Inflammatory macrophage treated with lipopolysaccharide for 1 hour (primary cell): ENCODE data around the gene GALNT17.

Experiments used
- DNase-seq, 2 donors: peaks; one replicate each; pipeline ENCODE4 v3.0.0-alpha.2; 2020 to 2022

GALNT17 gene

GRCh38 chr7:71132127-71132376, at the start of gene GALNT17:
Gene GALNT17, plus strand, starts transcription at chr7:71132144.
- DNase-seq = no peak

- no peak for DNase-seq
These were observed 36.6 kb upstream of the GALNT17 start for GRCh38 chr7:71095266-71095860.

- DNase-seq = no peak
These were observed 35.6 kb upstream of the GALNT17 start for GRCh38 chr7:71096351-71096750.

- no peak for DNase-seq
These were observed 25.7 kb upstream of the GALNT17 start for GRCh38 chr7:71106226-71106625.

- no peak for DNase-seq
These were observed 19.5 kb upstream of the GALNT17 start for GRCh38 chr7:71112436-71112835.

DNA sequence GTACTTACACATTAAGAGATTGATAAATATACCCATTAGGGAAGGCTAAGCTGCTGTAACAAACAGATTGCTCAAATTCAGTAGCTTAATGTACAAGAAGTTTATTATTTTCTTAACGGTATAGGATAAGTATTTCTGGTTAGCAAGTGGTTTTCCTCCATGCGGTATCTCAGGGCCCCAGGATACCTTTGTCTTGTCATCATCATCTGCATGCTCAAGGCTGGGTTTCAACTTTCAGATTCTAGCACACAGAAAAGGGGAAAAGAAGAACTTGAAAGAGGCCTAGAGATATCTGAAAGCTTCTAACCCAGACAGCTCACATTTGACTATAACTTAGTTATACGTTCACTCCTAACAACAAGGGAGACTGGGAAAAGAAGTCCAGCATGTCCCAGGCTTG, 11.8 kb upstream of the GALNT17 start:
- no peak for DNase-seq

DNA sequence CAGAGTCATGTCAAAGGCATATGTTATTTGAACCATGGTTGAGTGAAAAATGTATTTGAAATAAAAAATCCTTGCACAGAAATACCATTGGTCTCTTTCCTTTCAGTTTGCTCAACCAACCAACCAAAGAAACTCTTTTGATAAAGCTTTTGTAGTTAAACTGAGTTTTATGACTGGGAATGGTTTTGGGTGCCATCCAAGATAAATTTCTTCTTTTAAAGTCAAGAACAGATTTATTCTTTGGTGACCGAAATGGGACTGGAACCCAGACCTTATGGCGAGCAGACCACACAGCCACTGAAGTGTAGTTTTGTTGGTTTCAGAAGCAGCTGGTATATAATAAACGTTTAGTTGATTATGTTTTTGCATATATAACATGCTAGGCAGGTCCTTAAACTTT, 2.8 kb upstream of the GALNT17 start:
- DNase-seq = no peak

DNA sequence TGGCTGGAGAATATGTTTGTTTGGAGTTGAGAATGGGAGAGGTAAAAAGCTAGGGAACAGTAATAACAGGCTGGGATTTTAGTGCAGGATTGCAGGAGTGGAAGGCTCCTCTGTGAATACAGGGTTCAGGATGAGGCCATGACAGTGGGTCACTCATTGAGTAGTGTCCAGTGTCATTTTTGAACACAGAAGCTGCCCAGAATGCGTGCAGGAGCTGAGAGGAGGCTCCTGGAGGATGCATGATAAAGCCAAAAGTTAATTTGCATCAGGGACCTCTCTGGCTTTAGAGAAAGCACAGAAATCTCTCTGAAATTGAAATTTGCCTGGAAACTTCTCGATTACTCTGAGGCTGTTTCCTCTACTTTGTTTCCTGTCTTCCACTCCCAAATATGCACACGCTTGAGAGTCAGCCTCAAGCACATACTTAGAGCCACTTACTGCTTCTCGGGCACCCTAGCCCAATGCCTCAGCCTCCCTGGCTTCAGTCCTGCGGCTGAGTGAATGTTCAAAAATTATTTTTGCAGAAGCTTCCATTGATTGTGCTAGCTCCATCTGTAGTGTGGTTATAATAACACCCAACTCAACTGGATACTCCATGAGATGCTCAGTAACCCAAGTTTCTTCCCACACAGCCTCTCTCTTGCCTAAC, 1.8 kb upstream of the GALNT17 start:
- no peak for DNase-seq

GRCh38 chr7:71131256-71132126, 453 bp upstream of the GALNT17 start:
- DNase-seq = no peak

DNA sequence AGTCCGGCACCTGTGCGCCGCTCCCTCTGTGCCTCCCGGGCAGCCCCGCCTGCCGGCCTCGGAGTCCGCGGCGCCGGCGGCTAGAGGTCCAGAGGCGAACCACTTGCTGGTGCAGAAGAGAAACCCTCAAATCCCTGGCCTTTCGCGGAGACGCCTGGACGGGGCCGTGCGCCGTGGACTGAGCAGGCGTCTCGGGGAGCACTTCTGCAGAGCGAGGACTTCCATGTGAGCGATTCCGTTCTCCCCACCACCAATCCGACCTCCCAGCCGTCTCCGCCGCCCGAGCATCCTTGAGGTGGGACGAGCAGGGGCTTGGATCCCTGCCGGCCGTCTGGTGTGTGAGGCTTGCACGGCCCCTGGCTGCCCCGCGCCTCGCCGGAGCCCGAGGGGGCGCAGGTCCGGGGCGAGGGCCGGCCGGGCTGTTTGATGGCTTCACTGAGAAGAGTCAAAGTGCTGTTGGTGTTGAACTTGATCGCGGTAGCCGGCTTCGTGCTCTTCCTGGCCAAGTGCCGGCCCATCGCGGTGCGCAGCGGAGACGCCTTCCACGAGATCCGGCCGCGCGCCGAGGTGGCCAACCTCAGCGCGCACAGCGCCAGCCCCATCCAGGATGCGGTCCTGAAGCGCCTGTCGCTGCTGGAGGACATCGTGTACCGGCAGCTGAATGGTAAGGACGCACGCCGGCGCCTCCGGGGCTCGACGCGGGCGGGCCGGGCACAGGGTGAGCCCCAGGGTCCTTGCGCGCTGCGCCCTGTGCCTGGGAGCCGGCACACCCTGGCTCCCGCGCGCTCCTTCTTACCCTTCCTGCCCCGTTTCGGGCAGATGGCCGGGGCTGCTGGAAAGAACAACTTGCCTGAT, 660 bp downstream of the GALNT17 start:
- no peak for DNase-seq

DNA sequence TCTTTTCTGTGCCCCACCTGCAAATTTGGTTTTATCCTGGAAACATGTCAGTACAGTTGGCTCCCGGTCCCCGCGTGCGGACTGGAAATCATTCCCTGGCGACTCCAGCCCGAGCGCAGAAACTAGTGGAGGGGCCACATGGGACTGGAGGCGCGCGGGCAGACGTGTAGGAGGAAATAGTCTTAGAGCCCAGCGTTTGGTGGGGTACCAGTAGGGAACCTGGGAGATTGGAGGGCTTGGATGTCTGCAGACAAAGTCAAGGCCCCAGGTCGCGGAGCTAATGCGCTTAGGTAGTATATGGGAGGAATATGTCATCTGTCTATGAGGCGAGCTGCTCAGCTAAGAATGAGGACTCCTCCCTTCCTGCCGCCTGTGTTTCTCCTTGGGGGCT, 1.3 kb downstream of the GALNT17 start:
- no peak for DNase-seq

DNA sequence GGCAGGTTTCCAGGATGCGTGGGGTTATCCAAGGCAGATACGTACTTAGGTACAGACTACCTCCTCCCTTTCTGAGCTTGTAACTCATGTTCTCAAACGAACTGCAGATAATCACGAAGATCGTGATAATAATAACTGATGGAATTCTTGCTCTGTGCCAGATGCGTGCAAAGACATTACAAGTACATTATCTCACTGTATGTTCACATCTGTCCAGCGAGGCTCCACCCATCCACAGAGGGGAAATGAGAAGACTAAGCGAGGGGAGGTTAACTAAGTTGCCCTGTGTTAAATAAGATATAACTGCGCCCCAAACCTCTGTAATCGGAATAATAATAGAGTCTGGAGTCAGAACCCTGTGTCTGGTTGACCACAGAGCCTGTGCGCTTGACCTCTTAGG, 1.9 kb downstream of the GALNT17 start:
- DNase-seq = no peak

GRCh38 chr7:71135116-71135515, 3.2 kb downstream of the GALNT17 start:
- no peak for DNase-seq

- no peak for DNase-seq
These were observed 3.7 kb downstream of the GALNT17 start for GRCh38 chr7:71135663-71136062.

GRCh38 chr7:71137479-71137878, 5.5 kb downstream of the GALNT17 start:
- DNase-seq = no peak

GRCh38 chr7:71140264-71140663, 8.3 kb downstream of the GALNT17 start:
- no peak for DNase-seq

DNA sequence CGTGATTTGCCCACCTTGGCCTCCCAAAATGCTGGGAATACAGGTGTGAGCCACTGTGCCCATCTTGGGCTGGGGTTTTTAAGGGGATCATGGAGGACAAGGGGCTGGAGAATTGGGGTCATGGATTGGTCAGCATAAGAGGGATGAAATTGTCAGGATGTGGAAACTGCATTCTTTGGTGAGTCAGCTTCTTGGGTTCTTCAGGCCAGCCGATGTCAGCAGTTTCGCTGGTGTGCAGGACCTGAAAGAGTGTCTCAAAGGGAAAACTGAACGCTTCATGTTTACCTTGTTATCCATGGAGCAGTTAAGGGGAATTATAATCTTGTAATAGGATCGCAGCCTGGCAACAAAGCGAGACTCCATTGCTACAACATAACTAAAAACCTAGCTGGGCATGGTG, 13.0 kb downstream of the GALNT17 start:
- no peak for DNase-seq

DNA sequence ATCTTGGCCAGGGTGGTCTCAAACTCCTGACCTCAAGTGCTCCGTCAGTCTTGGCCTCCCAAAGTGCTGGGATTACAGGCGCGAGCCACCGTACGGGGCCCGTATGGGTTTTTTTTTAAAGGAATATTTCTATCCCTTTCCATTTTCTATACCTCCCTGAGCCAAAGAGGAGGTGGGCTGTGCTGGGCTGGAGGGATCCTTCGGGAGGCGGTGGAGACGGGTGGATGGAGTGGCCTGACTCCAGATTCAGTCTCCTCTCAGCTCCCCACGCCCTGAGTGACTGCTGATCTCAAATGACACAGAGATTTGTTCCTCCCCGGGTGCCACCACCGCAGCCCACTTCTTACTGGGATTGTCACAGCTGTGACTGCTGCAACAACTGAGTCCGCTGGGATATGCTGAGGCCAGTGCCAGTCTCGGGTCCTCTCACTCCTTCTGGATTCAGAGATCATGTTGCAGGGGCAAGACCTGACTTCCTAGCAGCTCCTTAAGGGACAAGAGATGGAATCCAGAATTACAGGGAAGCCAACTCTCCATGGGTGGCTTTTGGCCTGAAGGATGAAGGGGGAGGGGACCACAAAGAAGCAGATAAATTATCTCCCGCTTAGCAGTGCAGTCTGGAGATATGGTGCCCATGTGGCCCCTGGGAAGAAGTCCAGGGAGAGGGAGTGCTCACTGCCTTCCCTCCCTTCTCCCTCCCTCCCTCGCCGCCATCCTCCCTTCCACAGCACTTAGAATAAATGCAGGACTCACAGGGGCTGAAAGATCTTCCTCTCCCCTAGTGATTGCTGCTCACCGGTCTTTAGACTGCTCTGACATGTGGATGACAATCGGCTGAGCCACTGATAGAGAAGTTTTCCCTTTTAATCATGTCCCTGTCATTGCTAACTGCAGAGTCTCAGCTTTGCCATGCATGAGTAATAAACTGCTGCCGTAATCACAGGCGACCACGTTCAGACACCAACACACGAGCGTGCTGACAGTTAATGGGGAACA, 14.3 kb downstream of the GALNT17 start:
- no peak for DNase-seq

- DNase-seq = no peak
These were observed 16.2 kb downstream of the GALNT17 start for GRCh38 chr7:71148098-71148497.

DNA sequence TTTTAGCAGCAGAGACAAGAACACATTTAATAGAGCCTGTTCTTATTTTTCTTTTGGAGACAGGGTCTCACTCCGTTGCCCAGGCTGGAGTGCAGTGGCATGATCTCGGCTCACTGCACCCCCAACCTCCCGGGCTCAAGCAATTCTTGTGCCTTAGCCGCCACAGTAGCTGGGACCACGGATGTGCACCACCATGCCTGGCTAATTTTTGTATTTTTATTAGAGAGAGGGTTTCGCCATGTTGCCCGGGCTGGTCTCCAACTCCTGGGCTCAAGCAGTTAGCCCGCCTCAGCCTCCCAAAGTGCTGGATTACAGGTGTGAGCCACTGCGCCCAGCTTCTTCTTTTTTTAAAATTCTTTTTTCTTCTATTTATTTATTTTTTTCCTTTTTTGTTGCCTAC, 23.3 kb downstream of the GALNT17 start:
- DNase-seq = no peak

- DNase-seq = no peak
These were observed 25.8 kb downstream of the GALNT17 start for GRCh38 chr7:71157757-71158156.

- DNase-seq = no peak
These were observed 33.8 kb downstream of the GALNT17 start for GRCh38 chr7:71165708-71166107.
